Astrocyte of the spinal cord (primary cell): ENCODE data around the gene KDM5C.
"Not testable (repeated sequence)": the region's sequence is repeated elsewhere in the genome, so short reads cannot be mapped to it uniquely, and the experiment has no call there.

ENCODE experiments used
- DNase-seq: peaks from one replicate; pipeline ENCODE4 v3.0.0; 2011; ENCODE audit warnings: low read depth, low spot score
- H3K4me3 ChIP-seq: 2 replicates; pipeline ENCODE4 v1.5.1; 2011; ENCODE audit warnings: low read depth, mild to moderate bottlenecking, low read length, moderate library complexity
- in situ Hi-C: cut with HindIII; loops from 2 replicates; pipeline ENCODE4 v1.10.0; 2017; ENCODE audit warnings: low sequenced_read_pairs
- TF ChIP-seq, protein P1 (sequence below): IDR thresholded peaks from 2 replicates; pipeline ENCODE4 v1.5.1; 2012; ENCODE audit warnings: low read depth, mild to moderate bottlenecking, low read length, inconsistent platforms

Gene KDM5C

DNA sequence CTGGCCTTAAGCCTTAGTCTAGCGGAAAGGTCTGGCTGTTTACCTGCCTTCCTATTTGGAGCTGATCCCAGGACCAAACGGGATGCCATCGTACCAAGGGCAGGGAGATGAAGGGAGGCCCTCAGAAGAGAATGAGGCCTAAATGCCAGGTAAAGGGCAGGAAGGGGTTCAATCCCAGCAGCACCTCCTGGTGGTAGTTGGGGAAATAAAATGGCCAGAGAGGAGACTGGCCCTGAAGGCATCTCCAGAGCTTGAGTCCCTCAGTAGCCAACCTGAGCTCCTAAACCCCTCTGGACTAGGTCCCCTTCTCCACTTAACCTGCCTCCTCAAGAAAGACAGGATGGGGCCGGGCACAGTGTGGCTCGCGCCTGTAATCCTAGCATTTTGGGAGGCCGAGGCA, 53.7 kb downstream of the KDM5C start:
- no peak overlapping the region for H3K4me3 ChIP-seq
- TF ChIP-seq, protein P1, sequence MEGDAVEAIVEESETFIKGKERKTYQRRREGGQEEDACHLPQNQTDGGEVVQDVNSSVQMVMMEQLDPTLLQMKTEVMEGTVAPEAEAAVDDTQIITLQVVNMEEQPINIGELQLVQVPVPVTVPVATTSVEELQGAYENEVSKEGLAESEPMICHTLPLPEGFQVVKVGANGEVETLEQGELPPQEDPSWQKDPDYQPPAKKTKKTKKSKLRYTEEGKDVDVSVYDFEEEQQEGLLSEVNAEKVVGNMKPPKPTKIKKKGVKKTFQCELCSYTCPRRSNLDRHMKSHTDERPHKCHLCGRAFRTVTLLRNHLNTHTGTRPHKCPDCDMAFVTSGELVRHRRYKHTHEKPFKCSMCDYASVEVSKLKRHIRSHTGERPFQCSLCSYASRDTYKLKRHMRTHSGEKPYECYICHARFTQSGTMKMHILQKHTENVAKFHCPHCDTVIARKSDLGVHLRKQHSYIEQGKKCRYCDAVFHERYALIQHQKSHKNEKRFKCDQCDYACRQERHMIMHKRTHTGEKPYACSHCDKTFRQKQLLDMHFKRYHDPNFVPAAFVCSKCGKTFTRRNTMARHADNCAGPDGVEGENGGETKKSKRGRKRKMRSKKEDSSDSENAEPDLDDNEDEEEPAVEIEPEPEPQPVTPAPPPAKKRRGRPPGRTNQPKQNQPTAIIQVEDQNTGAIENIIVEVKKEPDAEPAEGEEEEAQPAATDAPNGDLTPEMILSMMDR: no peak
- no peak for DNase-seq
- in situ Hi-C loops: no loop called here

DNA sequence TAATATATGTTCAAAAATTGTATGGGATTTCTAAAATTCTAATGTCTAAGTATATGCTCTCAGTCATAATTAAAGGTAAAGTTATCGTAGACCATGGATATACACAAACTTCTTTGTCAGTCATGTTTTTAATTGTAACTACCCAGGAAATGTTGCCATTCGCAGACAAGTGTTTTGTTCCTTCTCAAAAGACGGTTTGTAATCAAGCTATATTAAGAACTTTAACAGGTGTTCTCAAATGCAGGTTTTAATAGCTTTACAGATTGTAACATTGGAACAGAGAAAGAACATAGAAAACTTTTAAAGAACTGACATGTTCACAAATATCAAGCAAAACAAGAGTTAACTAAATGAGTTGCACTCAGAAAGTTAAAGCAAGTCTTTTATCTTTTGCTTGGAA, 58.9 kb downstream of the KDM5C start:
- DNase-seq: no peak
- TF ChIP-seq, protein P1: no peak
- H3K4me3 ChIP-seq: no peak overlapping the region
- in situ Hi-C loops: no loop called here

DNA sequence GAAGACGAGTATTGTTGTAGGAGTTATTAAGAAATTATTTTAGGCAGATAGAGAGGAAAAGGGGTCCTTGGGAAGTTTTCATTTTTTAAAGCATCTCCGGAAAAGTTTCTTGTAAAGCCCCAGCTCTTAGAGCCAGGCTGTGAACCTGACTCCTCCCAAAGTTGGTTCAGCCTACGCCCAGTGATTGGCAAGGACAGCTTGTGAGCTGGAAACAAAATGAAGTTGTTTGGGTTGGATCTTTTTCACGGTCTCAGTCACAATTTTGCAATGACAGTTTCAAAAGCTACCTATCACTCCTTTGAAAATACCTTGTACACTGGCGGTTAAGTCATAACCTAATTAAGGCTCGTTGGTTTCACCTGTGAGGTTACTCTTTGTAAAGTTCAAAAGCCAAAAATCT, 60.4 kb downstream of the KDM5C start:
- DNase-seq, H3K4me3 ChIP-seq, in situ Hi-C loops: not testable (repeated sequence)

DNA sequence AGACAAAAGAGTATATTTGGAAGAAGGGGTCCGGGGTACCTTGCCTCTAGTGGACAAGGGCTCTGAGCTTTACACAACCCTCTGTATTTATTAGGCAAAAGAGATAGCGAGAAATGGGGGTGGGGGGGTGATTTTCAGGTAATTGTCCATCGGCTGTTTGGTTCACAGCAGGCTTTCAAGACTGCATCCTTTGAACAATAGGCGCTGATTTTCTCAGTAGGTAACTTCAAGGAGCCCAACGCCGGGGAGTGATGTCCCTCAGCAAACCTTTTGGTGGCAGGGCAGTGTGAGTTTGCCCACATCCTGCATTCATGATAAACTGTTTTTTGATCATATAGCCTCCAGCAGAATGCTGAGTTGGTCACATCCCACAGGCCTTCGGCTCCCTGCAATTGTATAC, 61.6 kb downstream of the KDM5C start:
- H3K4me3 ChIP-seq: no peak overlapping the region
- no peak for DNase-seq
- TF ChIP-seq, protein P1: no peak
- in situ Hi-C loops: no loop called here

DNA sequence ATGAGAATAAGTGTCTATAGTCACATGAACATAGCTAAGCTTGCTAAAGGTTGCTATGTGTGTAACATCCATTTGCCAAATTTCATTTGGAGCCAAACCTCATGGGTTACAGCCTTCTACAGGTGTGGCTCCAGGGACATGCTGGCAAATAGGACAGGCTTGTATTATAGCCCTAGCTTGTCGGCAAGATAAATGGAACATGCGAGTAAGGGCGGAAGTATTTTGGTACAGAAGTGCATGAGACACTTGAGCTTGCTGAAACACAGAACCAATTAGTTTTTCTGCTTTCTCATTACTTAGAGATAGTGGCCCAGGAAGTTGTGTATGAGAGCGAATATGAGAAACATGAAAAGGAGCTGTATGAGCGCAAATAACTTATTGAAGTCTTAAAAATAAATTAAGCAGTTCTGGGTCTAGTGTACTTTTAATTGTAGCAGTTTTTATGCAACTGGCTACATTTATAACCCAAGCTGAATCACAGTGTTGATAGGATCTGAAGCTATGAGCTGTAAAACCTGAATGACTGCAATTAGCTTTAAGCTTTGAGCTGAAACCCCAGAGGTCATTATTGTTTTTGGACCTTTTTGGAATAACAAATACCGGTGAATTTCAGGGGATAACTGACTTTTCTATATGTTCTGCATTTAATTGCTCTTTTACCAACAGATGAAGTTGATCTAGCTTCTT, 64.6 kb downstream of the KDM5C start:
- TF ChIP-seq, protein P1: no peak
- no peak overlapping the region for H3K4me3 ChIP-seq
- no peak for DNase-seq
- in situ Hi-C loops: no loop called here

DNA sequence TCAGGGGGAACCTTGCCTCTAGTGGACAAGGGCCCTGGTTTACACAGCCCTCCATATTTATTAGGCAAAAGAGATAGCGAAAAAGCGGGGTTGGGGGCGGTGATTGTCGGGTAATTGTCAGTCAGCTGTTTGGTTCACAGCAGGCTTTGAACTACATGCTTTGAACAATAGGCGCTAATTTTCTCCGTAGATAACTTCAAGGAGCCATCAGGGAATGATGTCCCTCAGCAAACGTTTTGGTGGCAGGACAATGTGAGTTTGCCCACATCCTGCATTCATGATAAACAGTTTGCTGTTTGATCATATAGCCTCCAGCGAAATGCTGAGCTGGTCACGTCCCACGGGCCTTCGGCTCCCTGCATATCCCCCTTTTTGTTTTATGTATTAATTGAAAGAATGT, 65.8 kb downstream of the KDM5C start:
- in situ Hi-C loops: no loop called here
- TF ChIP-seq, protein P1: no peak
- DNase-seq: no peak
- no peak overlapping the region for H3K4me3 ChIP-seq

DNA sequence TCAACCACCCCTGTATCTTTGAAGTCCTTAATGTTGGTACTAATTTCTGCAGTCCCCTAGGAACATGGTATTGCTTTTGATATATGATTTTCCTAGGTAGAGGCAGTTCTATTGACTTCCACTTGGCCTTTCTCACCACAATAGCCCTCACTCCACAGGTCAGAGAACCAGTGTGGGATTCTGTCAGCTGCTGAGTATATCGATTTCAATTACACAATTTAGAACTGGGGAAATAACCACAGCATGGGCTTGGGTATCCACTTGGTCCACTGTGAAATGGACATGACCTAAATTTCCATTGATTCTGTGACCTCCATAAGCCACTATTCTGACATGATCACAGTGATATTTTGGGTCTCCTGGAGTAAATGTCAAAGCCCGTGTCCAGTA, 68.8 kb downstream of the KDM5C start:
- H3K4me3 ChIP-seq: no peak overlapping the region
- DNase-seq: no peak
- in situ Hi-C loops: no loop called here
- TF ChIP-seq, protein P1: no peak
